Naive B cell (primary cell): ENCODE measurements around the gene TMEM131L. TPM values are rescaled to one million over a fixed set of nuclear protein-coding genes. Genes with fewer than 3 reads are reported as not detected.
A peak's percentile ranks its signal among the peaks of the same experiment; 100 is the strongest.

ENCODE experiments used
- ATAC-seq, 2 donors: fragments of 150-1000 bp; cut with Tn5 transposase; 2 replicates each; pipeline ENCODE4 v1.10.0; 2021; ENCODE audit warnings: low read depth in 2 of 2, mild to moderate bottlenecking in 2 of 2, moderate library complexity in 2 of 2
- DNase-seq: peaks from one replicate; pipeline ENCODE4 v3.0.0; 2022
- H3K27ac Mint-ChIP-seq, 6 donors: one replicate each; pipeline ENCODE4 v1.8.0; 2020 to 2022; ENCODE audit warnings: mild to moderate bottlenecking in 6 of 6, mixed read lengths in 6 of 6, moderate library complexity in 5 of 6, inconsistent platforms in 2 of 6
- H3K27me3 Mint-ChIP-seq, 3 donors: one replicate each; pipeline ENCODE4 v1.8.0; 2021 to 2022; ENCODE audit warnings: mixed read lengths in 3 of 3, mild to moderate bottlenecking in 1 of 3
- H3K36me3 Mint-ChIP-seq, 2 donors: one replicate each; pipeline ENCODE4 v1.8.0; 2020 to 2022; ENCODE audit warnings: mixed read lengths in 2 of 2, inconsistent platforms in 1 of 2, mild to moderate bottlenecking in 1 of 2
- H3K4me1 Mint-ChIP-seq, 3 donors: one replicate each; pipeline ENCODE4 v1.8.0; 2020 to 2022; ENCODE audit warnings: mixed read lengths in 3 of 3, inconsistent platforms in 1 of 3, mild to moderate bottlenecking in 1 of 3, moderate library complexity in 1 of 3
- H3K4me3 Mint-ChIP-seq, 8 donors: one replicate each; pipeline ENCODE4 v1.8.0; 2020 to 2022; ENCODE audit warnings: mild to moderate bottlenecking in 8 of 8, mixed read lengths in 8 of 8, moderate library complexity in 8 of 8, inconsistent platforms in 2 of 8
- H3K9me3 Mint-ChIP-seq, 7 donors: one replicate each; pipeline ENCODE4 v1.8.0; 2020 to 2022; ENCODE audit warnings: mixed read lengths in 7 of 7, mild to moderate bottlenecking in 5 of 7, inconsistent platforms in 2 of 7, moderate library complexity in 1 of 7
- polyA plus RNA-seq, 6 donors: library from polyadenylated mRNA; unstranded; fragments of 300-500 nt; fragmentation: Illumina TruSeq; gene quantifications; one replicate each; pipeline ENCODE4 v1.2.3, GENCODE V29; 2021; ENCODE audit warnings: low read depth in 6 of 6

Gene TMEM131L
- polyA plus RNA-seq, 6 donors from 2014 or later: 52.2 to 86.7 (median 68.1) TPM

GRCh38 chr4:153669838-153670237 lies 203.7 kb downstream of the TMEM131L start:
- DNase-seq: no peak
- Mint-ChIP-seq H3K4me3 (no peak overlapping the region), H3K4me1 (no peaks in the 10 kb centered on the region), H3K27me3 (peaks cover 24 to 48% (median 27%) of the 10 kb centered on the region in 3 donors), H3K27ac (no peak overlapping the region), H3K9me3 (peaks cover 5 to 24% (median 17%) of the 10 kb centered on the region in 7 donors), H3K36me3 (peaks cover 7 to 26% of the 10 kb centered on the region in 2 donors)
- ATAC-seq: no peak

- Mint-ChIP-seq H3K27me3 (peaks cover 3 to 20% (median 6%) of the 10 kb centered on the region in 3 donors), H3K27ac (no peak overlapping the region), H3K4me1 (no peaks in the 10 kb centered on the region), H3K4me3 (no peak overlapping the region), H3K9me3 (peaks cover 11 to 37% (median 29%) of the 10 kb centered on the region in 7 donors), H3K36me3 (peaks cover 18 to 27% of the 10 kb centered on the region in 2 donors)
- ATAC-seq (no peak), DNase-seq (no peak)
Observed at GRCh38 chr4:153676486-153676885, 210.3 kb downstream of the TMEM131L start.

GRCh38 chr4:153676984-153677383 lies 210.8 kb downstream of the TMEM131L start:
- H3K4me3 Mint-ChIP-seq: no peak overlapping the region
- H3K27ac Mint-ChIP-seq: no peak overlapping the region
- H3K4me1 Mint-ChIP-seq: no peaks in the 10 kb centered on the region
- H3K9me3 Mint-ChIP-seq: peaks cover 11 to 35% (median 29%) of the 10 kb centered on the region in 7 donors
- DNase-seq (no peak), ATAC-seq (no peak)
- peaks cover 18 to 27% of the 10 kb centered on the region in 2 donors for H3K36me3 Mint-ChIP-seq
- H3K27me3 Mint-ChIP-seq: peaks cover 0 to 16% (median under 1%) of the 10 kb centered on the region in 3 donors

GRCh38 chr4:153679486-153679885 lies 213.3 kb downstream of the TMEM131L start:
- H3K9me3 Mint-ChIP-seq: peaks cover 7 to 25% (median 22%) of the 10 kb centered on the region in 7 donors
- peaks cover 8 to 9% (median 8%) of the 10 kb centered on the region in 3 donors for H3K4me1 Mint-ChIP-seq
- peaks cover 0 to 19% (median 0%) of the 10 kb centered on the region in 3 donors for H3K27me3 Mint-ChIP-seq
- no peak overlapping the region for H3K4me3 Mint-ChIP-seq
- no peak overlapping the region for H3K27ac Mint-ChIP-seq
- peaks cover 18 to 19% of the 10 kb centered on the region in 2 donors for H3K36me3 Mint-ChIP-seq
- ATAC-seq: no peak
- DNase-seq: no peak

- Mint-ChIP-seq H3K9me3 (peaks cover 0 to 18% (median 11%) of the 10 kb centered on the region in 7 donors), H3K4me3 (peak overlapping the region; percentile 81 to 93 (median 90)), H3K4me1 (peaks cover 16 to 20% (median 17%) of the 10 kb centered on the region in 3 donors), H3K27ac (peak overlapping the region in 5 of 6 donors; percentile 42 to 94 (median 88)), H3K36me3 (peaks cover 9 to 10% of the 10 kb centered on the region in 2 donors), H3K27me3 (peaks cover 0 to 11% (median 0%) of the 10 kb centered on the region in 3 donors)
- no peak for DNase-seq
- ATAC-seq: no peak
Observed at GRCh38 chr4:153683763-153684181, 217.6 kb downstream of the TMEM131L start.

- peak; percentile 80 for DNase-seq
- peaks cover 16 to 20% (median 17%) of the 10 kb centered on the region in 3 donors for H3K4me1 Mint-ChIP-seq
- peak; percentile 97 for ATAC-seq
- H3K27ac Mint-ChIP-seq: peak within 1 kb of the TSS; percentile 42 to 94 (median 84)
- H3K27me3 Mint-ChIP-seq: peaks cover 0 to 11% (median 0%) of the 10 kb centered on the region in 3 donors
- peak within 1 kb of the TSS; percentile 81 to 94 (median 92) for H3K4me3 Mint-ChIP-seq
- H3K9me3 Mint-ChIP-seq: peaks cover 0 to 24% (median 17%) of the 10 kb centered on the region in 7 donors
- H3K36me3 Mint-ChIP-seq: peaks cover 14 to 15% of the 10 kb centered on the region in 2 donors
Observed at GRCh38 chr4:153684182-153684970, 218.2 kb downstream of the TMEM131L start, which contains the start of gene TLR2. Gene TLR2 (plus strand): TSS chr4:153684280. CDS start chr4:153702908, 18,628 bp downstream.

GRCh38 chr4:153684971-153685371 lies 218.8 kb downstream of the TMEM131L start:
- H3K4me3 Mint-ChIP-seq: peak overlapping the region; percentile 81 to 94 (median 92)

More at GRCh38 chr4:153684971-153685371, 218.8 kb downstream of the TMEM131L start:
- ATAC-seq (peak in 1 of 2 donors; percentile 6), DNase-seq (no peak)
- Mint-ChIP-seq H3K27me3 (peaks cover 0 to 11% (median 0%) of the 10 kb centered on the region in 3 donors), H3K27ac (peak overlapping the region in 5 of 6 donors; percentile 1 to 91 (median 34)), H3K36me3 (peaks cover 20% of the 10 kb centered on the region in 2 donors), H3K9me3 (peaks cover 4 to 30% (median 23%) of the 10 kb centered on the region in 7 donors), H3K4me1 (peaks cover 16 to 20% (median 17%) of the 10 kb centered on the region in 3 donors)

Other genes starting within 250 kb of the TMEM131L start
- under 1 TPM in 2 of 6 donors, not detected in 4; 0.31 to 0.78 TPM for gene MND1, start 121.7 kb upstream of the TMEM131L start, polyA plus RNA-seq
- gene TLR2, start 217.9 kb downstream of the TMEM131L start, polyA plus RNA-seq: 1 to 10 TPM; 1.5 to 3.1 (median 1.8) TPM